T-helper 1 cell treated with Interleukin-12 subunit alpha and Interleukin-12 subunit beta and Interleukin-4 antibody, amounts not matched to agents 30 μg/mL and 1 μg/mL, for 36 hours (primary cell): ENCODE results near the gene ANTKMT.
A peak's percentile ranks its signal among the peaks of the same experiment; 100 is the strongest.

Experiments
- H3K27ac Mint-ChIP-seq: one replicate; pipeline ENCODE4 v1.8.0; 2021; ENCODE audit warnings: mild to moderate bottlenecking, mixed read lengths
- H3K27me3 Mint-ChIP-seq: one replicate; pipeline ENCODE4 v1.8.0; 2021; ENCODE audit warnings: low read depth, mixed read lengths
- H3K36me3 Mint-ChIP-seq: one replicate; pipeline ENCODE4 v1.8.0; 2021; ENCODE audit warnings: low read depth, mixed read lengths
- H3K4me1 Mint-ChIP-seq: one replicate; pipeline ENCODE4 v1.8.0; 2021; ENCODE audit warnings: low read depth, mixed read lengths
- H3K4me3 Mint-ChIP-seq: one replicate; pipeline ENCODE4 v1.8.0; 2021; ENCODE audit warnings: mild to moderate bottlenecking, moderate library complexity, mixed read lengths
- H3K9me3 Mint-ChIP-seq: one replicate; pipeline ENCODE4 v1.8.0; 2021; ENCODE audit warnings: mixed read lengths

ANTKMT gene

GRCh38 chr16:678858-679813 lies 41.8 kb upstream of the ANTKMT start:
- Mint-ChIP-seq H3K36me3 (peaks cover 8% of the 10 kb centered on the region), H3K9me3 (no peaks in the 10 kb centered on the region), H3K4me3 (peak overlapping the region; percentile 79), H3K4me1 (peaks cover 13% of the 10 kb centered on the region), H3K27me3 (no peaks in the 10 kb centered on the region), H3K27ac (peak overlapping the region; percentile 57)

GRCh38 chr16:679814-680624 lies 40.9 kb upstream of the ANTKMT start, which contains the start of gene STUB1:
Gene STUB1, plus strand, starts transcription at chr16:680410. Its CDS starts 116 bp downstream, at chr16:680526.
- Mint-ChIP-seq H3K36me3 (peaks cover 8% of the 10 kb centered on the region), H3K27ac (peak within 1 kb of the TSS; percentile 79), H3K27me3 (no peaks in the 10 kb centered on the region), H3K4me3 (peak within 1 kb of the TSS; percentile 82), H3K9me3 (no peaks in the 10 kb centered on the region), H3K4me1 (peaks cover 13% of the 10 kb centered on the region)

- no peak overlapping the region for H3K27ac Mint-ChIP-seq
- peaks cover 8% of the 10 kb centered on the region for H3K36me3 Mint-ChIP-seq
- H3K27me3 Mint-ChIP-seq: no peaks in the 10 kb centered on the region
- peaks cover 13% of the 10 kb centered on the region for H3K4me1 Mint-ChIP-seq
- H3K9me3 Mint-ChIP-seq: no peaks in the 10 kb centered on the region
- H3K4me3 Mint-ChIP-seq: peak overlapping the region; percentile 82
Measured at GRCh38 chr16:680625-680945, 40.4 kb upstream of the ANTKMT start.

- peak overlapping the region; percentile 73 for H3K4me3 Mint-ChIP-seq
- H3K36me3 Mint-ChIP-seq: peaks cover 9% of the 10 kb centered on the region
- peaks cover 13% of the 10 kb centered on the region for H3K4me1 Mint-ChIP-seq
- no peaks in the 10 kb centered on the region for H3K27me3 Mint-ChIP-seq
- no peaks in the 10 kb centered on the region for H3K9me3 Mint-ChIP-seq
- H3K27ac Mint-ChIP-seq: no peak overlapping the region
Measured at GRCh38 chr16:680967-681745, 39.8 kb upstream of the ANTKMT start.

GRCh38 chr16:681746-682427 lies 39.1 kb upstream of the ANTKMT start:
- Mint-ChIP-seq H3K9me3 (no peaks in the 10 kb centered on the region), H3K36me3 (peaks cover 10% of the 10 kb centered on the region), H3K4me3 (peak overlapping the region; percentile 71), H3K27ac (peak overlapping the region; percentile 55), H3K4me1 (peaks cover 13% of the 10 kb centered on the region), H3K27me3 (no peaks in the 10 kb centered on the region)

- Mint-ChIP-seq H3K27ac (peak overlapping the region; percentile 55), H3K36me3 (peaks cover 10% of the 10 kb centered on the region), H3K9me3 (no peaks in the 10 kb centered on the region), H3K4me1 (peaks cover 13% of the 10 kb centered on the region), H3K27me3 (no peaks in the 10 kb centered on the region), H3K4me3 (peak overlapping the region; percentile 71)
Measured at GRCh38 chr16:682493-683395, 38.2 kb upstream of the ANTKMT start.

- H3K9me3 Mint-ChIP-seq: no peaks in the 10 kb centered on the region
- H3K36me3 Mint-ChIP-seq: peaks cover 10% of the 10 kb centered on the region
- H3K27me3 Mint-ChIP-seq: no peaks in the 10 kb centered on the region
- no peak overlapping the region for H3K27ac Mint-ChIP-seq
- H3K4me3 Mint-ChIP-seq: peak overlapping the region; percentile 71
- peaks cover 13% of the 10 kb centered on the region for H3K4me1 Mint-ChIP-seq
Measured at GRCh38 chr16:683396-684070, 37.4 kb upstream of the ANTKMT start.

GRCh38 chr16:684071-684794 lies 36.7 kb upstream of the ANTKMT start, which contains the start of gene JMJD8:
Gene JMJD8, minus strand, starts transcription at chr16:684334. Its CDS starts 15 bp downstream, at chr16:684319.
- H3K9me3 Mint-ChIP-seq: no peaks in the 10 kb centered on the region
- peaks cover 10% of the 10 kb centered on the region for H3K36me3 Mint-ChIP-seq
- no peaks in the 10 kb centered on the region for H3K27me3 Mint-ChIP-seq
- peak within 1 kb of the TSS; percentile 71 for H3K4me3 Mint-ChIP-seq
- H3K4me1 Mint-ChIP-seq: peaks cover 11% of the 10 kb centered on the region
- peak within 1 kb of the TSS; percentile 36 for H3K27ac Mint-ChIP-seq

GRCh38 chr16:684961-685696 lies 35.8 kb upstream of the ANTKMT start:
- H3K4me1 Mint-ChIP-seq: peaks cover 13% of the 10 kb centered on the region
- no peak overlapping the region for H3K27ac Mint-ChIP-seq
- H3K4me3 Mint-ChIP-seq: no peak overlapping the region

GRCh38 chr16:685967-686366 lies 35.0 kb upstream of the ANTKMT start:
- peak overlapping the region; percentile 50 for H3K4me3 Mint-ChIP-seq
- no peaks in the 10 kb centered on the region for H3K27me3 Mint-ChIP-seq
- H3K36me3 Mint-ChIP-seq: peaks cover 10% of the 10 kb centered on the region
- peaks cover 3% of the 10 kb centered on the region for H3K9me3 Mint-ChIP-seq
- H3K27ac Mint-ChIP-seq: no peak overlapping the region
- H3K4me1 Mint-ChIP-seq: peaks cover 15% of the 10 kb centered on the region

More at GRCh38 chr16:684961-685696, 35.8 kb upstream of the ANTKMT start:
- H3K27me3 Mint-ChIP-seq: no peaks in the 10 kb centered on the region
- H3K9me3 Mint-ChIP-seq: no peaks in the 10 kb centered on the region
- H3K36me3 Mint-ChIP-seq: peaks cover 10% of the 10 kb centered on the region

GRCh38 chr16:686459-687260 lies 34.3 kb upstream of the ANTKMT start:
- Mint-ChIP-seq H3K27ac (no peak overlapping the region), H3K4me1 (peaks cover 14% of the 10 kb centered on the region), H3K27me3 (no peaks in the 10 kb centered on the region), H3K4me3 (no peak overlapping the region), H3K9me3 (peaks cover 4% of the 10 kb centered on the region), H3K36me3 (peaks cover 10% of the 10 kb centered on the region)
